ENCODE results near the gene CWF19L2.
"Not testable (repeated sequence)": the region's sequence is repeated elsewhere in the genome, so short reads cannot be mapped to it uniquely, and the experiment has no call there.

Gene CWF19L2

GRCh38 chr11:107473792-107474191 is 16.2 kb upstream of the CWF19L2 start:
- DNase-seq (ENCODE audit: insufficient read length) (no peak), FAIRE-seq (no peak)
- TF ChIP-seq TAF1 (IDR thresholded peaks at IDR 0.05; ENCODE audit: borderline replicate concordance, low read depth, low read length) (no peak), POLR2AphosphoS5 (IDR thresholded peaks at IDR 0.05; ENCODE audit: low read depth, low read length) (no peak), POLR2A (IDR thresholded peaks at IDR 0.05; ENCODE audit: low read depth, low read length) (no peak)

- DNase-seq (ENCODE audit: insufficient read length) (no peak), FAIRE-seq (no peak)
- TF ChIP-seq TAF1 (IDR thresholded peaks at IDR 0.05; ENCODE audit: borderline replicate concordance, low read depth, low read length) (no peak), POLR2AphosphoS5 (IDR thresholded peaks at IDR 0.05; ENCODE audit: low read depth, low read length) (no peak), POLR2A (IDR thresholded peaks at IDR 0.05; ENCODE audit: low read depth, low read length) (no peak)
These were observed 15.3 kb upstream of the CWF19L2 start for GRCh38 chr11:107472966-107473365.

GRCh38 chr11:107468596-107468995 is 11.0 kb upstream of the CWF19L2 start:
- no peak for TF ChIP-seq POLR2A (IDR thresholded peaks at IDR 0.05; ENCODE audit: low read depth, low read length)
- TF ChIP-seq POLR2AphosphoS5 (IDR thresholded peaks at IDR 0.05; ENCODE audit: low read depth, low read length): no peak
- no peak for TF ChIP-seq TAF1 (IDR thresholded peaks at IDR 0.05; ENCODE audit: borderline replicate concordance, low read depth, low read length)
- DNase-seq (ENCODE audit: insufficient read length) (no peak), FAIRE-seq (no peak)

- FAIRE-seq: no peak
- TF ChIP-seq POLR2A (IDR thresholded peaks at IDR 0.05; ENCODE audit: low read depth, low read length) (no peak), POLR2AphosphoS5 (IDR thresholded peaks at IDR 0.05; ENCODE audit: low read depth, low read length) (no peak), TAF1 (IDR thresholded peaks at IDR 0.05; ENCODE audit: borderline replicate concordance, low read depth, low read length) (no peak)
- DNase-seq (ENCODE audit: insufficient read length): no peak
These were observed 10.1 kb upstream of the CWF19L2 start for GRCh38 chr11:107467696-107468095.

- not testable (repeated sequence) for FAIRE-seq; DNase-seq (ENCODE audit: insufficient read length)
These were observed 8.7 kb upstream of the CWF19L2 start for GRCh38 chr11:107466275-107466866.

GRCh38 chr11:107457205-107457557 is 444 bp downstream of the CWF19L2 start:
- FAIRE-seq (no peak), DNase-seq (ENCODE audit: insufficient read length) (no peak)
- TF ChIP-seq TAF1 (IDR thresholded peaks at IDR 0.05; ENCODE audit: borderline replicate concordance, low read depth, low read length) (no peak), POLR2A (IDR thresholded peaks at IDR 0.05; ENCODE audit: low read depth, low read length) (no peak), POLR2AphosphoS5 (IDR thresholded peaks at IDR 0.05; ENCODE audit: low read depth, low read length) (no peak)

- FAIRE-seq (no peak), DNase-seq (ENCODE audit: insufficient read length) (no peak)
- TF ChIP-seq POLR2AphosphoS5 (IDR thresholded peaks at IDR 0.05; ENCODE audit: low read depth, low read length): no peak
- no peak for TF ChIP-seq TAF1 (IDR thresholded peaks at IDR 0.05; ENCODE audit: borderline replicate concordance, low read depth, low read length)
These were observed 3.9 kb downstream of the CWF19L2 start for GRCh38 chr11:107453594-107454286.

GRCh38 chr11:107446822-107447431 is 10.7 kb downstream of the CWF19L2 start:
- FAIRE-seq (peak; percentile 54), DNase-seq (ENCODE audit: insufficient read length) (no peak)
- TF ChIP-seq POLR2AphosphoS5 (IDR thresholded peaks at IDR 0.05; ENCODE audit: low read depth, low read length): no peak
- TF ChIP-seq TAF1 (IDR thresholded peaks at IDR 0.05; ENCODE audit: borderline replicate concordance, low read depth, low read length): no peak
- no peak for TF ChIP-seq POLR2A (IDR thresholded peaks at IDR 0.05; ENCODE audit: low read depth, low read length)

- FAIRE-seq (no peak), DNase-seq (ENCODE audit: insufficient read length) (no peak)
- TF ChIP-seq POLR2A (IDR thresholded peaks at IDR 0.05; ENCODE audit: low read depth, low read length) (no peak), POLR2AphosphoS5 (IDR thresholded peaks at IDR 0.05; ENCODE audit: low read depth, low read length) (no peak), TAF1 (IDR thresholded peaks at IDR 0.05; ENCODE audit: borderline replicate concordance, low read depth, low read length) (no peak)
These were observed 14.9 kb downstream of the CWF19L2 start for GRCh38 chr11:107442715-107443215.

- TF ChIP-seq TAF1 (IDR thresholded peaks at IDR 0.05; ENCODE audit: borderline replicate concordance, low read depth, low read length) (no peak), POLR2A (IDR thresholded peaks at IDR 0.05; ENCODE audit: low read depth, low read length) (no peak), POLR2AphosphoS5 (IDR thresholded peaks at IDR 0.05; ENCODE audit: low read depth, low read length) (no peak)
- peak; percentile 76 for FAIRE-seq
- no peak for DNase-seq (ENCODE audit: insufficient read length)
These were observed 17.9 kb downstream of the CWF19L2 start for GRCh38 chr11:107439586-107440167.

GRCh38 chr11:107438148-107438547 is 19.5 kb downstream of the CWF19L2 start:
- TF ChIP-seq POLR2A (IDR thresholded peaks at IDR 0.05; ENCODE audit: low read depth, low read length): no peak
- no peak for TF ChIP-seq POLR2AphosphoS5 (IDR thresholded peaks at IDR 0.05; ENCODE audit: low read depth, low read length)
- no peak for TF ChIP-seq TAF1 (IDR thresholded peaks at IDR 0.05; ENCODE audit: borderline replicate concordance, low read depth, low read length)
- DNase-seq (ENCODE audit: insufficient read length) (no peak), FAIRE-seq (no peak)

GRCh38 chr11:107430525-107430924 is 27.1 kb downstream of the CWF19L2 start:
- peak; percentile 38 for FAIRE-seq
- DNase-seq (ENCODE audit: insufficient read length): no peak
- TF ChIP-seq TAF1 (IDR thresholded peaks at IDR 0.05; ENCODE audit: borderline replicate concordance, low read depth, low read length) (no peak), POLR2AphosphoS5 (IDR thresholded peaks at IDR 0.05; ENCODE audit: low read depth, low read length) (no peak), POLR2A (IDR thresholded peaks at IDR 0.05; ENCODE audit: low read depth, low read length) (no peak)

Data from GM12892 (cell line).